ENCODE data around the gene PTPRN2. TPM values are rescaled to one million over a fixed set of nuclear protein-coding genes. Genes with fewer than 3 reads are reported as not detected.

PTPRN2 gene
- total and polyA plus RNA-seq, 2 of the 8 experiments (the other 6 are each of a cell fraction or from before 2014, with no cell fraction given), result 2.6 to 4.5 TPM

DNA sequence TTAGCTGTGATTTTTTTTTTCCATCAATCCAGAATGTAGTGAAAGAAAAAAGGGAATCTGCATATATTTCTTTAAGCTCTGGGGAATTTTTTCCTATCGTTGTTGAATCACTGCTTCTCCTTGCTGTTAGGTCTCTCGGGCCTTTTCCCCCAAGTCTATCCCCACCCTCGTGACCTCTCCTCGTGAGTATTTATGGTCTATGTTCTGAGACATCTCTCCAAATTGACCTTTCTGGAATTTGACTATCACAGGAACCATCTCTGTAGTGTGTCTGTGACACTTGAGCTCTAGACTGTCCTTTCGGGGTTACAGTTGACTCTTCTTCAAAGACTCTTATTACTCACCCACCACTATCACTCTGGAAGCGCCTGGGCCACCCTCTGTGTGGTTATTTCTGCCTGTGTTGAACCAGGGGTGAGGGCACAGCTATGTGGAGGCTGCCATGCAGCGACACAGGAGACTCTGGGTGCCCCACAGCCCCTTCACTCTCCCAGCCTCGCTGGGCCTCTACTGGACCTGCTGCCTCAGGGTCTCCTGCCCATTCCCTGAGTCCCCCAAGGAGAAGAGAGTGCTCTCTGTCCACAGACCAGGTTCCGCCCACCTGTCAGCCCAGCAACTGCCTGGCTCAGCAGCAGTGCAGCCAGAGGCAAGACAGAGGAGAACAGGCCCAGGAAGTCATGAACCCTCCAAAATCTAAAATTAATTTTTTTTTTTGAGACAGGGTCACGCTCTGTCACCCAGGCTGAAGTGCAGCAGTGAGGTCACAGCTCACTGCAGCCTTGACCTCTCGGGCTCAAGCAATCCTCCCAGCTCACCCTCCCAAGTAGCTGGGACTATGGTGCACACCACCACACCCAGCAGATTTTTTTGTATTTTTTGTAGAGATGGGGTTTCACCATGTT lies 45.7 kb upstream of the PTPRN2 start:
- Histone ChIP-seq H3K27ac (ENCODE audit: low read depth, low read length) (no peak overlapping the region), H3K79me2 (ENCODE audit: control insufficient read depth in 1 of 2, insufficient read depth in 2 of 2, low read length in 2 of 2) (0 out of 4 replicates have a peak, but pooled peaks cover 0 to 2% of the 10 kb centered on the region in 2 experiments), H4K91ac (replicated peaks; ENCODE audit: insufficient read length, low read length) (no peak overlapping the region), H3K79me1 (ENCODE audit: low read depth, low read length) (no peaks in the 10 kb centered on the region; the same call in 1 of the 2 replicates), H4K5ac (ENCODE audit: insufficient read length, low read depth, low read length) (no peak overlapping the region), H2BK5ac (ENCODE audit: low read depth, low read length) (no peak overlapping the region), H3K4me2 (ENCODE audit: insufficient read depth in 1 of 2, low read depth in 2 of 2, low read length in 2 of 2) (no peak overlapping the region), H3K4ac (replicated peaks; ENCODE audit: insufficient read length, low read depth, low read length) (no peak overlapping the region), H3K56ac (replicated peaks; ENCODE audit: insufficient read length, low read depth, low read length) (no peak overlapping the region), H2BK12ac (ENCODE audit: low read depth, low read length) (no peak overlapping the region), H3K27me3 (replicated peaks in 1 of 4; ENCODE audit: control insufficient read depth in 3 of 4, extremely low read depth in 1 of 4, insufficient read depth in 3 of 4, low read length in 3 of 4) (no peaks in the 10 kb centered on the region), H3K14ac (ENCODE audit: insufficient read length) (no peak overlapping the region), H3K9me3 (ENCODE audit: insufficient read depth in 2 of 2, low read depth in 1 of 2, low read length in 1 of 2) (no peaks in the 10 kb centered on the region), H2AK5ac (ENCODE audit: low read depth, low read length) (no peak overlapping the region), H2BK15ac (ENCODE audit: low read length) (no peak overlapping the region), H3K9ac (replicated peaks in 1 of 4; ENCODE audit: extremely low read depth in 1 of 4, low read depth in 3 of 4, low read length in 3 of 4) (no peak overlapping the region), H4K20me1 (replicated peaks in 1 of 2; ENCODE audit: control insufficient read depth in 1 of 2, insufficient read depth in 2 of 2, low read length in 2 of 2) (no peaks in the 10 kb centered on the region), H3K18ac (ENCODE audit: extremely low read depth, low read length) (no peak overlapping the region), H2BK120ac (replicated peaks; ENCODE audit: low read depth, low read length) (no peak overlapping the region), H3K23me2 (ENCODE audit: low read depth, low read length) (no peaks in the 10 kb centered on the region), H3K4me3 (ENCODE audit: extremely low read depth in 1 of 4, insufficient read depth in 2 of 4, low read depth in 3 of 4, low read length in 4 of 4) (no peak overlapping the region), H3K36me3 (ENCODE audit: control insufficient read depth in 2 of 4, insufficient read depth in 4 of 4, low read length in 3 of 4) (peaks cover 0 to 47% (median 27%) of the 10 kb centered on the region in 4 experiments; a peak in 6 of 8 replicates), H3K4me1 (replicated peaks in 1 of 4; ENCODE audit: control insufficient read depth in 3 of 4, insufficient read depth in 4 of 4, low read length in 3 of 4) (no peaks in the 10 kb centered on the region), H4K8ac (ENCODE audit: extremely low read depth, insufficient read depth, low read length) (no peak overlapping the region), H3K23ac (ENCODE audit: insufficient read length) (no peak overlapping the region), H2BK20ac (ENCODE audit: low read length) (no peak overlapping the region), H2AFZ (ENCODE audit: low read length) (no peak overlapping the region)
- ChIA-PET CTCF (ENCODE audit: partially characterized antibody) (interaction anchor here (0.7 to 2.9 kb wide), 4 partner anchors 14 to 215 kb away, joined by 3 to 10 read pairs (median 3); no protein-coding TSS in a partner anchor), POLR2A (ENCODE audit: partially characterized antibody) (interaction anchor here (0.7 to 0.9 kb wide), 2 partner anchors 11 to 1287 kb away, joined by 3 to 6 read pairs; no protein-coding TSS in a partner anchor)
- whole genome bisulfite sequencing, 2 experiments (ENCODE audit: extremely low coverage in 1 of 2, insufficient coverage in 1 of 2, insufficient read length in 1 of 2, insufficient replicate concordance in 2 of 2, low coverage in 1 of 2, low lambda C conversion rate in 2 of 2, missing lambda C conversion rate in 1 of 2), result 89% methylated on average over 11 of the region's 11 CpGs; no CpG with 5 or more reads in 1 of the 2 experiments
- DNase-seq (ENCODE audit: low read depth in 1 of 2, low spot score in 2 of 2) (peak in 1 of 2 experiments; percentile 28), FAIRE-seq (no peak)
- TF ChIP-seq CTBP2 (IDR thresholded peaks at IDR 0.05; ENCODE audit: borderline replicate concordance, insufficient read depth, insufficient read length, low read length), result no peak
- TF ChIP-seq POLR2AphosphoS5 (IDR thresholded peaks at IDR 0.05; ENCODE audit: low read depth, low read length), result peak; percentile 47; the same call in 1 of the 2 replicates

Data from H1 (cell line).